Measurements from ENCODE around the gene EPB41. TPM values are rescaled to one million over a fixed set of nuclear protein-coding genes. Genes with fewer than 3 reads are reported as not detected.
"Not testable (repeated sequence)": the region's sequence is repeated elsewhere in the genome, so short reads cannot be mapped to it uniquely, and the experiment has no call there.

EPB41 gene
- total RNA-seq, 1 donor from 2014 or later = 49.3 TPM

GRCh38 chr1:28913786-28914227, 562 bp upstream of the EPB41 start:
- no peak for DNase-seq (ENCODE audit: low spot score)
- no peak for ATAC-seq
- intact Hi-C loops (cut with DNase I) = no loop called here

DNA sequence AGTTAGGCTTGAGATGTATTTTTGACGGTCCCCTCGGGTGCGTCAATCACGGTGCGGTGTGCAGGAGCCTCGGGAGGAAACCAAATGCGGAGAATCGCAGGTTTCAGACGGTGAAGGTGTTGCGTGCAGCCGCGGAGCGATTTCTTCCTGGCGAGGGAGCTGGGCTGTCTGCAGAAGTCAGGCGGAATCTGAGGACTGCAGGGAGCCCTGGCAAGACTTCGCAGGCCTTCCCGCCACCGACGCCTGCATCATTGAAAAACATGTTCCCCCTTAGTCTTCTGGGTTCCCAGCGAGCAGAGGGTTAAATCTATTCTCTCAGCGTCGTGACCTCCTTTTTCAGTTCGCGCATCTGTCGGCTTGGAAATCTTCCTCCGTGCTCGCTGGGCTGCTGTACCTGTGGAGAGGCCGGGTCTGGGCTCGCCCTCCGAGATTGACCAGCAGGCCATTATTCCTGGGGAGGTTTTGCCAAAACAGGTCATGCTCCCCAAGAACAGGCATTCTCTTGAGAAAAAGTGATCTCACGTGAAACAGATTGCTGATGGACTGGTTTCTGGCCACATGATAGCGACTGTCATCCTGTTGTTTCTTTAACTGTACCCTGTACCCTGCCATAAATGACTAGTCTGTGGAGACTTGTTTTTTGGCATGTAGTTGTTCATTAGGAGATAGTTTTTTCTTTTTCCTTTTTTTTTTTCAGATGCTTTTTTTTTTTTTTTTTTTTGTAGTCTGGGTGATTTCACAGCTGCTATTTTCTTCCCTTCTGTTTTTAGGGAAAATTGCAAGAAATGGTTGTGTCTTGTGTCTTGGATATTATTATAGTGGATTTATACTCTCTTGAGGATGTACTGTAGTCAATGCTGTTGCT, 894 bp downstream of the EPB41 start:
- no peak for DNase-seq (ENCODE audit: low spot score)

GRCh38 chr1:28917757-28918118, 3.4 kb downstream of the EPB41 start:
- DNase-seq (ENCODE audit: low spot score) (no peak), ATAC-seq (no peak)
- intact Hi-C loops (cut with DNase I) = no loop called here

More for the DNA sequence above, 894 bp downstream of the EPB41 start:
- no peak for ATAC-seq
- intact Hi-C loops (cut with DNase I) = no loop called here

GRCh38 chr1:28921286-28921869, 7.0 kb downstream of the EPB41 start:
- intact Hi-C loops (cut with DNase I) = no loop called here
- DNase-seq (ENCODE audit: low spot score) = no peak
- no peak for ATAC-seq

GRCh38 chr1:28925350-28925891, 11.1 kb downstream of the EPB41 start:
- intact Hi-C loops (cut with DNase I) = no loop called here
- no peak for ATAC-seq
- no peak for DNase-seq (ENCODE audit: low spot score)

DNA sequence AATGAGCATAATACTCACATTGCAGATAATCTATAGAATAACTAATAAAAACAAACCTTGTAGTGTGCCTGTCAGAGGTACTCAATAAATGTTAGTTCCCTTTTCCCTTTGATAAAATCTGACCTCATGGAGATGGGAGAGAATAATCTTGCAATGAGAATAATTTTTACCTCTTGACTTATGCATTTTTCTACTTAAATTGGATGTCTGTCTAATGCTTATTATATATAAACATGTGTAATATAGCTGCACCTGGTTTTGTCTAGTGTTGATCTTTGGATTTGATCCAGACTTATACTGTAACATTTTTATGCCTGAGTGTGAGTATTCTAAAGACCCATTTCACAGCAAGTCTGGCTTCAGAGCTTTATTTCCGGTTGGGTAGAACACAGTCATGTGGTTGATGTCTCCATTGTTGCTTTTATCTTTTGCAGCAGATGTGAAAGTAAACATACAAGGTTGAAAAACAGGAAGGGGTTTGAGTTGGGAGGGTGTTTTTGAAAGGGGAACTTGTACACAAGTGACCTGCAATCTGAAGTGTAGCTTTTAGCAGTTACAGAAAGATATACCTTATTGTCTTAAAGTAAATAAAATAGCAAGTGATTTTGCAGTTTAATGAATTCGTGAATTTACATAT, 12.4 kb downstream of the EPB41 start:
- peak; percentile 44 for ATAC-seq
- intact Hi-C loops (cut with DNase I) = no loop called here
- no peak for DNase-seq (ENCODE audit: low spot score)

GRCh38 chr1:28927266-28927647, 12.9 kb downstream of the EPB41 start:
- no peak for DNase-seq (ENCODE audit: low spot score)
- intact Hi-C loops (cut with DNase I) = no loop called here
- ATAC-seq = no peak

GRCh38 chr1:28927648-28928313, 13.4 kb downstream of the EPB41 start:
- intact Hi-C loops (cut with DNase I) = no loop called here
- ATAC-seq (peak; percentile 53), DNase-seq (ENCODE audit: low spot score) (no peak)

DNA sequence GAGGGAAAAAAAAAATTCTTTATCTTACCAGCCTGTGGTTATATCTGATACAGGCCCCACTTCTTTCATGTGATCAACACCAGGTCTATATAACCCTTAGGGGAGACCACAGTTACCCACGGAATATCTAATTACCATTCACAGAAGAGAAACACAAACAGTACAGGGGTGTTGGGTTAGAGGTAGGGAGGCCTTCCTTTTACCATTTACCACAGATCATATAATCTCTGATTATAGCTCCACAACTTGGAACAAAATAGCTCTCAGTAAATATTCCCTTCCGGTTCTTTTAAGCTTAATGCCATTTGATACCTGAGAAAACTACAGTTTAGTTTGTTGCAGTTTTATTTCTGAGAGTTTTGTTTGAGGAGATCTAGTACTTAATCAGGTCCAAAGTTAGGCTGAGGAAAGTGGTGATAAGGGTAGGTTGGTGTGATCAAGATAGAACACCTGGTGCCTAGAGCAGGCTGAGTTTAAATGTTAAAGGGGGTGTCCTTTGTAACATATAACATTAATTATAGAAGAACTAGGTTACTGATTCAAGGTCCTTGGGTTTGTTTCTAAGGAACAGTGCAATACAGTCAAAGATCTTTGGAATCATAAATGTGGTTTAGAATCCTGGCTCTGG, 14.1 kb downstream of the EPB41 start:
- intact Hi-C loops (cut with DNase I) = no loop called here
- DNase-seq (ENCODE audit: low spot score) (no peak), ATAC-seq (no peak)

DNA sequence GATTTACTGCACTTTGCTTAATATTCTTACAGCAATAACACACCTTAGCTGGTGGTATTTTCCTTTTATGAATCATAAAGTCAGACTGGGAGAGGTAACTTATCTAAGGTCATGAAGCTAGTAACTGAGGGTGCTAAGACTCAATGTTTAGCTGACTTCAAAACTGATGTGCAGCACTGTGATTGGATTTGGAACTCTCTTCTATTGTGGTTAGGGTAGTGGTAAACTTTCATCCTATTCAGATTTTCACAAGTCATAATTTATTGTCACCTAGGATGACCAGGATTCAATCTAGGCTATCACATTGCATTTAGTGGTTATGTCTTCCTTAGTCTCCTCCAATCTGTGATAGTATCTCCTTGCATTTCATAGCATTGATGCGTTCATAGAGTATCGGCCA, 18.9 kb downstream of the EPB41 start:
- DNase-seq (ENCODE audit: low spot score) (no peak), ATAC-seq (no peak)
- intact Hi-C loops (cut with DNase I) = no loop called here

DNA sequence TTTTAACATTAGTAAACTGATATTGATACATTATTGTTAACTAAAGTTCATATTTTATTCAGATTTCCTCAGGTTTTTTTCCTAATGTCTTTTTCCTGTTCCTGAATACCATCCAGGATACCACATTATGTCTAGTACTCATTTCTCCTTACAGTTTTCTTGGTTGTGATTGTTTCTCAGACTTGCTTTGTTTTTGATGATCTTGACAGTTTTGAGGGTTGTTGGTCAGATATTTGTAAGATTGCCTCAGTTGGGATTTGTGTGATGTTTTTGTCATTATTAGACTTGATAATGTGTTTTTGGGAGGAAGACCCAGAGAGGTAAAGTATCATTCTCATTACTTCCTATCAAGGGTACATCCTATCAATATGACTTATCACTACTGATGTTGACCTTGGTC, 19.5 kb downstream of the EPB41 start:
- no peak for DNase-seq (ENCODE audit: low spot score)
- ATAC-seq = no peak
- intact Hi-C loops (cut with DNase I) = no loop called here

GRCh38 chr1:28934676-28935075, 20.3 kb downstream of the EPB41 start:
- intact Hi-C loops (cut with DNase I) = no loop called here
- ATAC-seq (no peak), DNase-seq (ENCODE audit: low spot score) (no peak)

DNA sequence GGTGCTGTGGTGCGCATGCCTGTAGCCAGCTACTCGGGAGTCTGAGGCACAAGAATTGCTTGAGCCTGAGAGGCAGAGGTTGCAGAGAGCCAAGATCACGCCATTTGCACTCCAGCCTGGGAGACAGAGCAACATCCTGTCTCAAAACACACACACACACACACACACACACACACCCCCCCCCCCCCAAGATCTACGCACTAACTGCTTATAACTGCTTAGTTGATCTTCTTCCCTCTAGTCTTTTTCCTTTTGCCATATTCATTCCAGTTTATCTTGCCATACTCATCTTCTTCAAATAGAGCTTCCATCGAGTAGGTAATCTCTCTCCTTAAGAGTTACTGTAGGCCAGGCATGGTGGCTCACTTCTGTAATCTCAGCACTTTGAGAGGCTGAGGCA, 20.9 kb downstream of the EPB41 start:
- intact Hi-C loops (cut with DNase I) = no loop called here
- no peak for ATAC-seq

DNA sequence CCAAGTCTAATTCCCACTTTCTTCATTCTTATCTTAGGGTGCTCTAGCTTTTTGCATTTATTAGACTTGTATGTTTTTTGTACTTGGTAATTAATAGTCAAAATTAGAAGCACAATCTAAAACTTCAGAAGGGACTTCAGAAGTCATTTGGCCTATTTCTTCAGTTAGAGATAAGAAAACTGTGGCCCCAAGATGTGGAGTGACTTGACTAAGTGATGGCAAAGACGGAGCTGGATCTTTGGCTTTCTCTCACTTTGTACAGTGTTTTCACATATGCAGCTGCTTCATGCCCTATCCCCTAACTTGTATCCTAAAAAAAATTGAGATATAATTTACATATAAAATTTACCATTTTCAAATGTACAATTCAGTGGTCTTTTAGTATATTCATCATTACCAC, 21.7 kb downstream of the EPB41 start:
- no peak for ATAC-seq
- intact Hi-C loops (cut with DNase I) = no loop called here
- DNase-seq (ENCODE audit: low spot score) = no peak

More for the DNA sequence above, 20.9 kb downstream of the EPB41 start:
- no peak for DNase-seq (ENCODE audit: low spot score)

GRCh38 chr1:28936528-28936927, 22.2 kb downstream of the EPB41 start:
- ATAC-seq (no peak), DNase-seq (ENCODE audit: low spot score) (no peak)
- intact Hi-C loops (cut with DNase I) = no loop called here

- intact Hi-C loops (cut with DNase I); DNase-seq (ENCODE audit: low spot score); ATAC-seq: not testable (repeated sequence)
Measured at GRCh38 chr1:28943581-28943980, 29.2 kb downstream of the EPB41 start.

DNA sequence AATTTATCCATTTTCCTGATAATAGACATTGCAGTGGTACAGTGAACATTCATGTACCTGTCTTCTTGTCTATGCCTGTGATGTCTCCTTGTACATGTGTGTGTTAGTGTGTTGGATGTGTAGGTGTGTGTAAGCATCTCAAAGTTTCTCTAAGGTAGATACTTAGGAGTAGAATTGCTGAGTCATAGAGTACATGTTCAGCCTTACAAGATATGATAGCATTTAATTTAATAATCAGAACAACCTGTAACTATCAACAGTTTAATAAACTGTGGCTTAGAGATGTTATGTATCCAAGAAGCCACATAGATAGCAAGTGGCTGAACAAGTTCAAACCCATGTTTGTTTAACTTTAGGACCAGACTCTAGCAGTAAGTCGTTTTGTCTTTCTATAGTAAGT, 35.6 kb downstream of the EPB41 start:
- no peak for ATAC-seq
- intact Hi-C loops (cut with DNase I) = no loop called here
- DNase-seq (ENCODE audit: low spot score) = no peak

- DNase-seq (ENCODE audit: low spot score) = no peak
- intact Hi-C loops (cut with DNase I) = no loop called here
- no peak for ATAC-seq
Measured at GRCh38 chr1:28950449-28950848, 36.1 kb downstream of the EPB41 start.

- DNase-seq (ENCODE audit: low spot score) = no peak
- intact Hi-C loops (cut with DNase I) = no loop called here
- no peak for ATAC-seq
Measured at GRCh38 chr1:28954126-28954726, 39.9 kb downstream of the EPB41 start.

All from sciatic nerve (tissue), 2 donors.